HAP-1 (cell line): Measurements from ENCODE around the gene GPR78.

Source experiments
- DNase-seq, 2 experiments: peaks; one replicate each; pipeline ENCODE4 v3.0.0-alpha.2; 2016 to 2020; ENCODE audit warnings: low spot score in 2 of 2
- H3K27me3 ChIP-seq: fragments of 250-450 bp; sonication (Bioruptor Pico); 2 replicates; pipeline ENCODE4 v1.5.1; 2020; ENCODE audit warnings: low read depth, mild to moderate bottlenecking, moderate library complexity
- H3K36me3 ChIP-seq: fragments of 250-450 bp; sonication (Bioruptor Pico); replicated peaks from 2 replicates; pipeline ENCODE4 v1.5.1; 2020; ENCODE audit warnings: mild to moderate bottlenecking
- H3K4me1 ChIP-seq: fragments of 250-450 bp; sonication (Bioruptor Pico); 2 replicates; pipeline ENCODE4 v1.5.1; 2020; ENCODE audit warnings: mild to moderate bottlenecking
- H3K4me3 ChIP-seq: fragments of 250-450 bp; sonication (Bioruptor Pico); 2 replicates; pipeline ENCODE4 v1.5.1; 2020; ENCODE audit warnings: mild to moderate bottlenecking, moderate library complexity
- H3K9me3 ChIP-seq: fragments of 250-450 bp; sonication (Bioruptor Pico); 2 replicates; pipeline ENCODE4 v1.5.1; 2020; ENCODE audit warnings: mild to moderate bottlenecking, moderate library complexity
- in situ Hi-C: fragments of 300-500 bp; cut with MboI; formaldehyde crosslinking; loops from 3 replicates; pipeline ENCODE4 v1.14.3; 2020; ENCODE audit warnings: low sequenced_read_pairs, inconsistent platforms, mixed read lengths

The GPR78 gene

DNA sequence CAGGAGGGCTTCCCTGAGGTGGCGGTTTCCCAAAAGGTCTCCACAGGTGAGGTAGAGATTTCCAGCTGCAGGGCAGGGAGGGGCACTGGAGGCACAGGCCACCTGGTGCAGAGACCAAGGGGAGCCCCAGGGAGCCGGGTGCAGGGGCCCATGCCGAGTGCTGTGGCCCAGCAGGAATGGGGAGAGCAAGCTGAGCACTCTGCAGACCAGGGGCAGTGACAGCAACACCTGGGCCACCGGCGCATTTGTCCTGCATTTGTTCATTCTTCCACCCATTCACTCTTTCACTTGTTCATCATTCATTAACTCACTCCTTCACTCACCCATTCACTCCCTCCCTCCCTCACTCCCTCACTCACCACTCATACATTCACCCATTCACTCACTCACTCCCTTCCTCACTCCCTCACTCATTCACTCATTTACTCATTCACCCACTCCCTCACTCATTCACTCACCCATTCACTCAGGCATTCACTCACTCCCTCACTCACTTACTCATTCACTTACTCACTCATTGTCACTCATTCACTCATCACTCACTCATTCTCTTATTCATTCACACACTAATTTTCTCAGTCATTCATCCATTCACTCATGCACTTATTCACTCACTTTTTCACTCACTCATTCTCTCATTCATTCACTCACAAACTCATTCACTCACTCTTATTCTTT lies 28.7 kb downstream of the GPR78 start:
- Histone ChIP-seq H3K4me3 (no peak overlapping the region), H3K4me1 (no peaks in the 10 kb centered on the region), H3K9me3 (no peaks in the 10 kb centered on the region), H3K27me3 (peaks cover 12% of the 10 kb centered on the region), H3K36me3 (no peaks in the 10 kb centered on the region)
- DNase-seq, result no peak
- in situ Hi-C loops, result no loop called here

DNA sequence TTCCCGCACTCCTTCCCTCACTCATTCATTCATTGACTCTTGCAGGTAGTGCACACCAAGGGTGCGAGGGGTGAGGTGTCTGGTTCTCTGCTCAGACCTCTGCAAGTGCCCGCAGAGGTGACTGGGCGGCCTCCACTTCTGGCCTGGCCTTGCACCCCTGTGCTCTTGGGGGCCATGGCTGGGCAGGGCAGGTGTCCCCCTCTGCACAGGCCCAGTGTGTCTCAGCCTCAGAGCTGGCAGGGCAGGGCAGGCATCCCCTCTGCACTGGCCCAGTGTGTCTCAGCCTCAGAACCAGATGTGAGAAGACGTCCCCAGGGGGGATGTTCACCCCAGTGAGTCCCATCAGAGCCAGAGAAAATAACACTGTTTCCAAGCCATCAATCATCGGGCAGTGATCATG lies 29.2 kb downstream of the GPR78 start:
- H3K9me3 ChIP-seq, result no peaks in the 10 kb centered on the region
- in situ Hi-C loops, result no loop called here
- H3K4me1 ChIP-seq, result no peaks in the 10 kb centered on the region
- no peak overlapping the region for H3K4me3 ChIP-seq
- no peak for DNase-seq
- no peaks in the 10 kb centered on the region for H3K36me3 ChIP-seq
- H3K27me3 ChIP-seq, result peaks cover 10% of the 10 kb centered on the region; the same call in 1 of the 2 replicates

DNA sequence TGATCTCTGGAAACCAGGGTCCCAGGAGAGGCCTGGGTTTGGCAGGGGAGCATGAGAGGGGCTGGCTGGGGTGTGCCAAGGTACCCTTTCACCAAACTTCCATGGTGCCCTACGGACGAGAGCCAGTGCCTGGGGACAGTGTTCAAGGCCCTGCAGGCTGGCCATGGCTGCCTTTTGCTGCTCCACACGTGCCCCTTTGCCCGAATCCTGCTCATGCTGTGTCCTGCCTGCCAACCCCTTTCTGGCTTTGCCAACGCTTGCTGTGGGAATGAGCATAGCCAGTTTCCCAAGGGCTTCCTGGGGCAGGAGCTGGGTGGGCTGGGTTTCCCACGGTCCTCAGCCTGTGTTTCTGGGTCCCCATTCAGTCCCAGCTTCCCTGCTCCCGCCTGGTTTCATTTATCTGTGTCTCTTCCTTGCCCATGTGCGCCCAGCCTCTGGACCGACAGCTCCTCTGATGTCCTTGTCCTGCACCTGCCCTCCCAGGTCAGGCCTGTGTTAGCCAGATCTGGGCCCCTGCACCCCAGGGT lies 29.7 kb downstream of the GPR78 start:
- in situ Hi-C loops, result no loop called here
- no peak overlapping the region for H3K4me3 ChIP-seq
- no peaks in the 10 kb centered on the region for H3K36me3 ChIP-seq
- no peak for DNase-seq
- no peaks in the 10 kb centered on the region for H3K4me1 ChIP-seq
- H3K9me3 ChIP-seq, result no peaks in the 10 kb centered on the region
- peaks cover 10% of the 10 kb centered on the region; the same call in 1 of the 2 replicates for H3K27me3 ChIP-seq

DNA sequence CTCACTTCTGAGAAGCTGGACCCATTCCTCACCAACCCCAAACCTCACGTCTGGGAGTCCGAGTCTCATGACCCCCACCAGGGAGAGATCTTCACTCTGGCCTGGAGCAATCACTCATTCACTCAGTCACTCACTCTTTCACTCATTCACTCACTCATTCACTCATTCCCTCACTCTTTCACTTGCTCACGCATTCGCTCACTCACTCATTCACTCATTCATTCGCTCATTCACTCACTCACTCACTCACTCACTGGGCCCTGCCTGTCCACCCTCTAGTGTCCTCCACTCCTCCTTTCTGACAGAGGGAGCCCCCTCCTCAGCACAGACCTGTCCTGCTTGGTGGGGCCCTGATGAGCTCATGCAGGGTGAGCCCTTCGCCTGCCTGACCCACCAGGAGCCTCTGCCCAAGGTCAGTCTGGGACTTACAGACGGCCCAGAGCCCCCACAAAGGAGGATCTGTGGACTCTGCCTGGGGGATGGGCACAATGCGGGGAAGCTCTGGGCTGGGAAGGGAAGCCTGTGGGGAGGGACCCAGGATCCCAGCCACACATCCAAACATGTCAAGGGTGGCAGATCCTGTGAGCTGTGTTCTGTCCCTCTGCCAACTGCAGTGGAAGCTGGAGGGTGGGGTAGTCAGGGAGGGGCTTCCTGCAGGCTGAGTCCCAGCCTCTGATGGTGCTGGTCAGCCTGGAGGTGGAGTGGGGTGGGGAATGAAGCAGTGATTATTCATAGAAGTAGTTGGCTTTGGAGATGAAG lies 30.8 kb downstream of the GPR78 start:
- no peak for DNase-seq
- in situ Hi-C loops, result no loop called here
- Histone ChIP-seq H3K36me3 (no peaks in the 10 kb centered on the region), H3K9me3 (no peaks in the 10 kb centered on the region), H3K27me3 (peaks cover 10% of the 10 kb centered on the region; the same call in 1 of the 2 replicates), H3K4me1 (no peaks in the 10 kb centered on the region), H3K4me3 (no peak overlapping the region)

DNA sequence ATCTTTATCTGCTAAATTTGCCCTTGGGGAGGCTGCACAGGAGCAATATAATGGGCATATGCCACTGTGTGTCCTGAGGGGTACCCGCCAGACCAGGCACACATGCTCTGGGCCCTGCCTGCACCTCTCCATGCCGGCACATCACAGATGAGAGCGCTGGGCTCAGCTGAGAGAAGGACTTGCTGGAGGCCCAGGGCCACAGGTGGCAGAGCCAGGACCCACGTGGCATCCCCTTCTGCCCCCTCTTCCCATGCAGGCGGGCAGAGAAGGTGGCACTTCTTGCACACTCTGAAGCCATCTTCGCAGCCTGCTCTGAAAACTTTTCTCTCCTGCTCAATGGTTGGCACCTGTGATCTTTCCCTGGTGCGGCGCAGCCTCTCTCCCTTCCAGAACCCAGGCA lies 32.5 kb downstream of the GPR78 start:
- peaks cover 6% of the 10 kb centered on the region; the same call in 1 of the 2 replicates for H3K27me3 ChIP-seq
- DNase-seq, result no peak
- H3K4me1 ChIP-seq, result no peaks in the 10 kb centered on the region
- no peak overlapping the region for H3K4me3 ChIP-seq
- H3K36me3 ChIP-seq, result no peaks in the 10 kb centered on the region
- in situ Hi-C loops, result no loop called here
- no peaks in the 10 kb centered on the region for H3K9me3 ChIP-seq

DNA sequence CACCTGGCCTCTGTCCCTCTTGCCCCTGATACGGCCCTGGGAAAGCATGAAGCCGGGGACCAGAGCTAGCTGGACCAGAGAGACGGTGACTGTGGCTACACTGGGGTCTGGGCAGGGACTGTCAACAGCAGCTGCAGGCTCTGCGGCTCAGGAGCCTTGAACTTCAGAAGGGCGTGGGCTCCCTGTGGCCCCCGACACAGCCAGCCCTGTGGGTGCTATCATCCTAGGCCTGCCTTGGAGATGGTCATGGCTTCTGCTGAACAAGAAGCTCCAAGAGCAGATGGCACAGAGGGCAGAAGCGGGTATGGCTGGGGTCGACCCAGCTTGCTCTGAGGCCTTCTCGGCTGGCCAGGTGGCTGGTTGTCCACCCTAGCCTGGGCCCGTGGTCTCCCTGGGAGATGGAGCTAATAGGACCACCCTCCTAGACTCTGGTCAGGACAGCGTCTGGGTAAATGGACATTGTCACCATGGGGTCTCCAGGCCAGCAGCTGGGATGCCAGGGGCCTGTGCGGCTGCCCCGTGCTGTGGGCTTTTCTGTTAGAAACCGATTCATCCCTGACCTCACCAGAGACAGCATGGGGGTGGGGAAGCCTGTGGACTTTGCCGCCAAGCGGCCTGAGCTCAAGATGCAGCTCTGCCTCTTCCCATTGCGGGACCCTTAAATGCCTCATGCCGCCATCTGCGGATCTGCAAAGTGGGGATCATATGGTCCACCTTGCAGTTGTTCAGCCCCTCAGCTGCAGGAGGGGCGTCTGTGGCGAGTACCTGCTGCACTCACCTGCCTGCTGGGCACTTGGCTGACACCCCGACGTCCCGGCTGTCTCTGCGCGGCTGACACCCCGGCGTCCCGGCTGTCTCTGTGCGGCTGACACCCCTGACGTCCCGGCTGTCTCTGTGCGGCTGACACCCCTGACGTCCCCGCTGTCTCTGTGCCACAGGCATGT lies 33.5 kb downstream of the GPR78 start:
- no peaks in the 10 kb centered on the region for H3K36me3 ChIP-seq
- no peak for DNase-seq
- in situ Hi-C loops, result no loop called here
- H3K9me3 ChIP-seq, result no peaks in the 10 kb centered on the region
- H3K4me1 ChIP-seq, result no peaks in the 10 kb centered on the region
- H3K27me3 ChIP-seq, result peaks cover 6% of the 10 kb centered on the region; the same call in 1 of the 2 replicates
- no peak overlapping the region for H3K4me3 ChIP-seq

DNA sequence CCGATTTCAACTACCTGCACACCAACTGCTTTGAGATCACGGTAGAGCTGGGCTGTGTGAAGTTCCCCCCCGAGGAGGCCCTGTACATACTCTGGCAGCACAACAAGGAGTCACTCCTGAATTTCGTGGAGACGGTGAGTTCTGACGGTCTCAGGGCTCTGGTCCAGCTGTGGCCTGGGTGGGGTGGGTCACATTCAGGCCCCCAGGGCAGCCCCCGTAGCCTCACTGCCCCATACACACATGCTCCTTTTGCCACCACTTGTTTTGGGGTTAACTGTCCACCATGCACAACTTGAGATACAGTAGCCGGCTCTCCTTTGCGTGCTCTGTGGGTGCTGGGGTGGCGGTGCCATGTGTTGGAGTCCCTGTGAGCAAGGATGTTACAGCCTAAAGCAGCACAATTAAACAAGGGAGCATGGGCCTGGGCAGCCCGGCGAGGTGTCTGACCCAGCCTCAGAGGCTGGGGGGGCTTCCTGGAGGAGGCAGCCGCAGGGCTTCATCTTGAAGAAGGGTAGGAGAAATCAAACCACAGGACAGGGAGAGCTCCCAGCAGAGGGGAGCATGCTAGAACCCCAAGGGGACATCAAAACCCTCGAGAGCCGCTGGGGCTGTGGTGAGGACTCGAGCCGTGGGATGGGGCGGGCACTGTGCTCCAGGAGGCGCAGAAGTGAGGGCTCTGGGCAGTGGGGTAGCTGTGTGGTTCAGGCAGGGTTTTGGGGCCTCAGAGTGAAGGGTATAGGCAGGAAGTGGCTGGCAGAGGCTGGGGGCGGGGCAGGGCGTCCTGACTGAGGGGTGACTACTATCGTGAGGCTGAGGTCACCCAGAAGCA lies 34.4 kb downstream of the GPR78 start:
- no peak overlapping the region for H3K4me3 ChIP-seq
- DNase-seq, result no peak
- H3K9me3 ChIP-seq, result no peaks in the 10 kb centered on the region
- peaks cover 4% of the 10 kb centered on the region; the same call in 1 of the 2 replicates for H3K27me3 ChIP-seq
- H3K4me1 ChIP-seq, result no peaks in the 10 kb centered on the region
- no peaks in the 10 kb centered on the region for H3K36me3 ChIP-seq
- in situ Hi-C loops, result no loop called here

DNA sequence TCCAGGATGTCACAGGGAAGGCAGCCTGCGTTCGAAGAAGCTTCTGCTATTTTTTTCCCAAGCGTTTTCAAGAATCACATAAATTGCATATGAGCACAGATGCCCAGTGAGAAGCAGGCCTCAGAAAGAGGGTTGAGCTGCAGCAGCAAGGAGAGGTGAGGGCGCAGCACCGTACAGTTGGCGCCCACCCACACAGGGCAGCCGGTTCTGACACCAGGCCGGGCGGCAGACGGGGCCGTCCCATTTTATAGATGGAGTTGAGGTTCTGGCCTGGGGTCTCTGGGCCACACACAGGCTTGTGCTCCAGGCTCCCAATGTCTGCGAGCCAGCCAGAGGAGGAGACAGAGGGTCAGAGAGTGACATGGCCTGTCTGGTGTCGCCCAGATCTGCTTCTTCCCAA lies 35.2 kb downstream of the GPR78 start:
- Histone ChIP-seq H3K4me1 (no peaks in the 10 kb centered on the region), H3K4me3 (no peak overlapping the region), H3K27me3 (no peaks in the 10 kb centered on the region), H3K36me3 (no peaks in the 10 kb centered on the region), H3K9me3 (no peaks in the 10 kb centered on the region)
- in situ Hi-C loops, result no loop called here
- no peak for DNase-seq

DNA sequence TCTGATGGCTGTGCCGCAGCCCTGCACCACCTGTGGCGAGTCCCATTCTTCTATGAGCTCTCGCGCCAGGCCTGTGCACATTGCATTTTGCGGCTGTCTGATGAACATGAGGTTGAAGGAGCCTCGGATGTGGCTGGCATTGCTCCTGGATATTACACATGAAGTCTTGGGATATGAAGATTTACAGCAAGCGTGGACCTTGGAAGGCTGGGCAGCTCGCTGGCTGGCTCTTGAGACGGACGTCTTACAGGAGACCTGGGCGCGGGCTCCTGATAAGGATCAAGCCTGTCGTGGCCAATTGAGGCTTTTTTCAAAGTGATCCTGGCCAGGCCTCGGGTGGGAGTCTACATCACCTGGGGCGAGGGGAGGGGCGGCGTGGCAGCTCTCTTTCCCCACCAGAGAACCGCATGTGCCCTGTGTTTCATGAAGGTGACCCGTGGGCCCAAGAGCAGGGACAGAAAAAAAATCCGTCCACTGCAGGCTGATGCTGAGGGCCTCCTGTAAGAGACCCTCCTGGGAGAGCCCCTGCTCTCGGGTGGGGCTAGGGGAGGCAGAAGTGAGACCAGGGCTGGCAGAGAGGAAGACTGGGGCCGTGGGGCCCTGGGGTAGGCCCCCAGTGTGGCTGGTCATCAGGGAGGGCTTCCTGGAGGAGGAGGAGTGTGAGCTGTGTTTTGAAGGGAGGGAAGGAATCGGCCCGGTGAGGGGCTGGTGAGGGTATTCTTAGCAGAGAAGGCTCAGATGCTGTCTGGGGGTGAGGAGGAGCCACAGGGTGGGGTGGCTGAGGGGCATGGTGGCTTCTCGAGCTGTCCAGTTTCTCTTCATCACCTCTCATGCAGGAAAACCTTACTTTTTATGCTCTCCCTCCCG lies 36.0 kb downstream of the GPR78 start:
- Histone ChIP-seq H3K36me3 (no peaks in the 10 kb centered on the region), H3K4me3 (no peak overlapping the region), H3K27me3 (no peaks in the 10 kb centered on the region), H3K9me3 (no peaks in the 10 kb centered on the region), H3K4me1 (no peaks in the 10 kb centered on the region)
- in situ Hi-C loops, result no loop called here
- no peak for DNase-seq

DNA sequence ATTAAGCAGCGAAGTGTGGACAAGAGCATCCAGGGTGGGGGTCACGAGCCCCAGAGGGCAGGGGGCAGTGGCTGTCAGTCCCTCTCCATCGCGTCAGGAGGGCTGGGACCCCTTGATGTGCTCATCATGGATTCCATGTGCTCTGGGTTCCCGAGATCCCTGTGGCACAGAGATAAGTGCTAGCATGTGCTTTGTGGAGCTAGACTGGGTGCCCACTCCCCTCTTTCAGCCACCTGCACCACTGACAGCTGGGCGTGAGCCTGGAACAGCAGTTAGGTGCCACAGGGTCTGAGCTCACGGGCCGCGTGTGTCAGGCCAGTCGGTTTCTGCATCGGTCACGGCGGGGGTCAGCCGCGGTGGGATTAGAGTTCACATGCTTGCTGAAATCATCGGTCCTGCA lies 36.6 kb downstream of the GPR78 start:
- H3K4me1 ChIP-seq, result no peaks in the 10 kb centered on the region

DNA sequence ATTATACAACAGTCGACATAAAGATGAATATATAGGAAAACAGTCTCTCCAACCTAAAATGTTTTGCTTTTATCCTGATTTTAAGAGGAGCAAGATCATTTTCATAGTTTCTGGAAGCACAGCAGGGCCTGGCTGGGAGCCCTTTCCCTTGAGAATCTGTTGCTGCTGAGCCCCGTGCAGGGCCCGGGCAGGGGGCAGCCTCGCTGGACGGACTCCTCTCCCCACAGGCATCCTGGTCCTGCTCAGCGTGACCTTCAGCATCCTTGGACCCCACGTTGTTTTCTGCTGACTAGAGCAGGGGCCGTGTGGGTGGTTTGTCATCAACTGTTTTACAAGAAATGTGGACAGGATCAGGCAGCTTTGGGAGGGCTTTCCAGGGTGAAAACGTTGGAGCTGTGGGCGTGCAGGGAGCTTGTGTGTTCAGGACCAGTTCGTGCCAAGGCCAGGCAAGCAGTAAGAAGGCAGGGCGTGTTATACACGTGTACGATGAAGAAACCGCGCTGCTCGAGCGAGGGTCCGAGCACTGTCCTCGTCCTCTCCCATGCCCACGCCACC lies 37.4 kb downstream of the GPR78 start:
- in situ Hi-C loops, result no loop called here
- Histone ChIP-seq H3K4me3 (no peak overlapping the region), H3K36me3 (no peaks in the 10 kb centered on the region), H3K27me3 (no peaks in the 10 kb centered on the region), H3K4me1 (no peaks in the 10 kb centered on the region), H3K9me3 (no peaks in the 10 kb centered on the region)
- DNase-seq, result no peak

More for the DNA sequence above, 36.6 kb downstream of the GPR78 start:
- Histone ChIP-seq H3K9me3 (no peaks in the 10 kb centered on the region), H3K4me3 (no peak overlapping the region), H3K27me3 (no peaks in the 10 kb centered on the region), H3K36me3 (no peaks in the 10 kb centered on the region)
- no peak for DNase-seq
- in situ Hi-C loops, result no loop called here

DNA sequence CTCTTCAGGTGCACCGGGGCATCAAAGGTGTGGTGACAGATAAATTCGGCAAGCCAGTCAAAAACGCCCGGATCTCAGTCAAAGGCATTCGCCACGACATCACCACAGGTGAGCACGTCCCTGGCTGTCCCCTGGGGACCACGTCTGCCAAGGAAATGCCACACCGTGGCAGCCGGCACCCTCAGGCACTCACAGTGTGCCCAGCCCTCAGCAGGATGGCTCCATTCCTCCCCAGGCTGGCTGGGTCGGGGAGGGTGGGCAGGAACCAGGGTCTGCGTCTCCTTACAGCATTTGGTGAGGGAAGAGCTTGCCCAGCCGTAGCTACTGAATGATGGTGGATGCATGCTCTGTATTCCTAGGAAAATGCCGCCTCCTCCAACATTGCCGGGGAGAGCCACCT lies 38.2 kb downstream of the GPR78 start:
- Histone ChIP-seq H3K27me3 (no peaks in the 10 kb centered on the region), H3K9me3 (no peaks in the 10 kb centered on the region), H3K4me3 (no peak overlapping the region), H3K36me3 (no peaks in the 10 kb centered on the region), H3K4me1 (no peaks in the 10 kb centered on the region)
- in situ Hi-C loops, result no loop called here
- no peak for DNase-seq
